DMS153 (cell line): Measurements from ENCODE around the gene NPM1.

Source experiments
- DNase-seq: peaks from one replicate; lab custom pipeline; 2025; lab: John Stamatoyannopoulos, UW

NPM1 gene

GRCh38 chr5:171428168-171428696, 40.6 kb downstream of the NPM1 start:
- no peak for DNase-seq

GRCh38 chr5:171428809-171429542, 41.3 kb downstream of the NPM1 start:
- DNase-seq, result no peak

GRCh38 chr5:171429543-171429910, 41.9 kb downstream of the NPM1 start:
- DNase-seq, result no peak

GRCh38 chr5:171431251-171431777, 43.7 kb downstream of the NPM1 start:
- no peak for DNase-seq

- DNase-seq, result no peak
Measured at GRCh38 chr5:171432076-171432475, 44.4 kb downstream of the NPM1 start.

GRCh38 chr5:171432583-171433351, 45.1 kb downstream of the NPM1 start:
- no peak for DNase-seq

- no peak for DNase-seq
Measured at GRCh38 chr5:171433352-171433698, 45.7 kb downstream of the NPM1 start.

- DNase-seq, result no peak
Measured at GRCh38 chr5:171433982-171434676, 46.5 kb downstream of the NPM1 start.

- DNase-seq, result no peak
Measured at GRCh38 chr5:171434874-171435273, 47.2 kb downstream of the NPM1 start.

GRCh38 chr5:171435908-171436307, 48.3 kb downstream of the NPM1 start:
- DNase-seq, result no peak

GRCh38 chr5:171436804-171437285, 49.2 kb downstream of the NPM1 start:
- DNase-seq, result no peak

GRCh38 chr5:171437286-171437821, 49.7 kb downstream of the NPM1 start:
- no peak for DNase-seq

- no peak for DNase-seq
Measured at GRCh38 chr5:171438738-171439137, 51.1 kb downstream of the NPM1 start.

- DNase-seq, result no peak
Measured at GRCh38 chr5:171441246-171441791, 53.7 kb downstream of the NPM1 start.

GRCh38 chr5:171442287-171443042, 54.8 kb downstream of the NPM1 start:
- no peak for DNase-seq

- DNase-seq, result no peak
Measured at GRCh38 chr5:171444582-171444981, 56.9 kb downstream of the NPM1 start.

- no peak for DNase-seq
Measured at GRCh38 chr5:171445644-171446516, 58.2 kb downstream of the NPM1 start.

GRCh38 chr5:171447226-171447625, 59.6 kb downstream of the NPM1 start:
- no peak for DNase-seq

GRCh38 chr5:171449426-171449825, 61.8 kb downstream of the NPM1 start:
- no peak for DNase-seq
